GM18873 (cell line): ENCODE results near the gene ZNF668.
"Not testable (repeated sequence)": the region's sequence is repeated elsewhere in the genome, so short reads cannot be mapped to it uniquely, and the experiment has no call there.

ENCODE experiments used
- ATAC-seq: cut with Tn5 transposase; IDR thresholded peaks from one replicate; pipeline ENCODE4 v1.9.1; 2021; ENCODE audit warnings: mild to moderate bottlenecking, moderate library complexity, moderate number of reproducible peaks; ENCODE audit not compliant: unreplicated experiment, low FRiP score

ZNF668 gene

GRCh38 chr16:31100876-31101641, 27.0 kb upstream of the ZNF668 start:
- ATAC-seq: not testable (repeated sequence)

- ATAC-seq: no peak
These were observed 26.0 kb upstream of the ZNF668 start for GRCh38 chr16:31099860-31100638.

GRCh38 chr16:31094424-31095120, 20.5 kb upstream of the ZNF668 start, which contains the start of gene VKORC1:
Gene VKORC1 (minus strand): TSS chr16:31094797. CDS start chr16:31094729, 68 bp downstream.
- ATAC-seq: peak; percentile 76

- no peak for ATAC-seq
These were observed 20.0 kb upstream of the ZNF668 start for GRCh38 chr16:31094088-31094423.

GRCh38 chr16:31093132-31093703, 19.2 kb upstream of the ZNF668 start:
- no peak for ATAC-seq

GRCh38 chr16:31092330-31092729, 18.3 kb upstream of the ZNF668 start:
- no peak for ATAC-seq

- no peak for ATAC-seq
These were observed 16.5 kb upstream of the ZNF668 start for GRCh38 chr16:31090540-31090939.

- ATAC-seq: no peak
These were observed 15.2 kb upstream of the ZNF668 start for GRCh38 chr16:31089199-31089598.

GRCh38 chr16:31088459-31089183, 14.6 kb upstream of the ZNF668 start, which contains the start of gene PRSS53:
Gene PRSS53 (minus strand): TSS chr16:31088943. CDS start chr16:31088809, 134 bp downstream.
- ATAC-seq: no peak

- ATAC-seq: no peak
These were observed 13.9 kb upstream of the ZNF668 start for GRCh38 chr16:31087971-31088370.

- ATAC-seq: no peak
These were observed 13.4 kb upstream of the ZNF668 start for GRCh38 chr16:31087481-31087880.

- no peak for ATAC-seq
These were observed 12.5 kb upstream of the ZNF668 start for GRCh38 chr16:31086629-31086906.

GRCh38 chr16:31085873-31086628, 12.0 kb upstream of the ZNF668 start:
- ATAC-seq: no peak

- ATAC-seq: no peak
These were observed 11.4 kb upstream of the ZNF668 start for GRCh38 chr16:31085411-31085810.

GRCh38 chr16:31084584-31085302, 10.7 kb upstream of the ZNF668 start:
- ATAC-seq: no peak

- no peak for ATAC-seq
These were observed 9.9 kb upstream of the ZNF668 start for GRCh38 chr16:31083981-31084380.

GRCh38 chr16:31083556-31083955, 9.5 kb upstream of the ZNF668 start:
- ATAC-seq: no peak

GRCh38 chr16:31083081-31083480, 9.0 kb upstream of the ZNF668 start:
- ATAC-seq: no peak
